Activated naive CD4-positive, alpha-beta T cell treated with anti-CD3 and anti-CD28 coated beads, Interleukin-2, amount 50 U/mL, for 16 hours (primary cell): ENCODE results near the gene MCOLN1.

Experiments used
- DNase-seq: peaks from one replicate; pipeline ENCODE4 v3.0.0-alpha.2; 2020

Gene MCOLN1

DNA sequence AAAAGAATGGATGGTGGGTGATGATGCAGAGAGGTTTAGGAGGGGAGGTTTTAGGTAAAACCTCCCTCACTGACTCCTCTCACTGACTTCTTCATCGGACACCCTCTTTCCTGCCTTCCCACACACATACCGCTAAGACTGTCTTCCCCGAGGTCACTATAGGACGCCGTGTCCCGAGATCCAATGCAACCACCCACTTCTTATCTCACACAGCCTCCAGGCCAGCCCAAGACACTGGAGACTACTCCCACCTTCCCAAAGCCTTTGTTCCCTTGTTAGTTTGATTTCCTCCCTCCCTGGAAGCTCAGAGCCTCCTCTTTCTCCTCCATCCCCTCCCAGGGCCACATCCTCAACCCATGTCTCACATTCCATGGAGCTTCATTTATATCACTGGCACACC, 56.8 kb downstream of the MCOLN1 start:
- no peak for DNase-seq

DNA sequence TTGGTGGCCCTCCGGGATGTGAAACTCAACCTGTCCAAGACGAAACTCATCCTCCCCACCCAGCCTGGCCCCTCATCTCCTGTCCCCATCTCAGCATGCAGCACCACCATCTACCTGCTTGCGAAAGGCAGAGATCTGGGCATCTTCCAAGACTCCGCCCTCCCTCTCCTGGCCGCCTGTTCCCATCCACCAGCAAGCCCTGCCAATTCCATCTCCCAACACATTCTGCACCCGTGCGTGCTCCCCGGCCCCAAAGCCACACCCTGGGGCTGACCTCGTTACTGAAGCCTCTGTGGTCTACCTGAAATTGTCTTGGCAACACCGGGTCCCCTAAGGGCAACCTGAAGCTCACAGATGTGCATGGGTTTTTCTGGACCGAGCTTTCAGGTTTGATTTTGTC, 60.0 kb downstream of the MCOLN1 start:
- DNase-seq: no peak
